HuH-7.5 (cell line): ENCODE measurements around the gene ATXN1.

Source experiments
- DNase-seq: peaks from one replicate; pipeline ENCODE4 v3.0.0; 2011; ENCODE audit warnings: low spot score

ATXN1 gene

DNA sequence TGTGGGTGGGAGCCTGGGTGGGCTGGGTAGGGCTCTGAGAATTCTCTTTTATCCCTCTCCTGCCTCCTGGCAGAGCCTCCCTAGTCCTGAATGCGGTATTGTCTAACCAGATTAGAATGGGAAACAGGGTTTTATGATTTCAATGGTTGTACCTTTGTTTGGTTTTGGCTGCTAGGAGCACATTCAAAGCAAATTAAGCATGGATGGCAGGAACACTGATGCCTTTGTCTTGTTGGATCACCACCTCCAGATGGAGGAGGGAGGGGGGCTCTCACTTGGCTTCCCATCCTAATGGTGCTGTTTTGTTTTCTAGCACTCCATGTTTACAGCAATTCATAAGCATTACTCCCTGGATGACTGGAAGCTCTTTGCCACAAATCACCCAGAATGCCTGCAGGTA, 511.3 kb downstream of the ATXN1 start:
- DNase-seq, result no peak
